Stimulated activated memory B cell treated with anti-CD40 and anti-IgM and Interleukin-4, amounts not matched to agents 10 μg/mL and 1 μg/mL and 100 μg/mL, for 72 hours (primary cell): Measurements from ENCODE around the gene FHOD3.

Source experiments
- ATAC-seq: fragments of 150-1000 bp; cut with Tn5 transposase; 2 replicates; pipeline ENCODE4 v1.10.0; 2021
- H3K27ac Mint-ChIP-seq: one replicate; pipeline ENCODE4 v1.8.0; 2022; ENCODE audit warnings: mild to moderate bottlenecking, mixed read lengths
- H3K27me3 Mint-ChIP-seq: one replicate; pipeline ENCODE4 v1.8.0; 2022; ENCODE audit warnings: mixed read lengths
- H3K36me3 Mint-ChIP-seq: one replicate; pipeline ENCODE4 v1.8.0; 2022; ENCODE audit warnings: mixed read lengths
- H3K4me1 Mint-ChIP-seq: one replicate; pipeline ENCODE4 v1.8.0; 2022; ENCODE audit warnings: mixed read lengths
- H3K4me3 Mint-ChIP-seq: one replicate; pipeline ENCODE4 v1.8.0; 2022; ENCODE audit warnings: mild to moderate bottlenecking, moderate library complexity, mixed read lengths
- H3K9me3 Mint-ChIP-seq: one replicate; pipeline ENCODE4 v1.8.0; 2022; ENCODE audit warnings: mixed read lengths

FHOD3 gene

DNA sequence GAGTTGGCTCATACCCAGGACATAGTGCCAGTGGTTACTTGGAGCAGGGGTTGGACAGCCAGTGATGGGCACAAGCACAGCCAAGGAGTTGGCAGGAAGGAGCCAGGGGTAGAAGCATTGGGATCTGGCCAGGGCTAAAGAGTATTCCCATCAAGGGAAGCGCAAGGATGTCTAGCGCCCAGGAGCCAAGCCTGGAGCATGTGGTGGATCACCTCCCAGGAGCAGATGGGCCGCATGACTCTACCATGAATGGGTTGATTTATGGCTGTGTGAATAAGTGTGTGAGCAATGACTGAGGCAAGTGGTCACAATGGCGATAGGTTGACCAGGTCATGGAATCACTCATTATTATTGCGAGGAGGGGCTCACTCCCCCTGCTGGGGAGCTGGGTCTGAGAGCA lies 111.1 kb downstream of the FHOD3 start:
- H3K27me3 Mint-ChIP-seq = peaks cover 11% of the 10 kb centered on the region
- no peaks in the 10 kb centered on the region for H3K36me3 Mint-ChIP-seq
- no peak for ATAC-seq
- H3K4me1 Mint-ChIP-seq = no peaks in the 10 kb centered on the region
- H3K27ac Mint-ChIP-seq = no peak overlapping the region
- no peaks in the 10 kb centered on the region for H3K9me3 Mint-ChIP-seq
- H3K4me3 Mint-ChIP-seq = no peak overlapping the region

DNA sequence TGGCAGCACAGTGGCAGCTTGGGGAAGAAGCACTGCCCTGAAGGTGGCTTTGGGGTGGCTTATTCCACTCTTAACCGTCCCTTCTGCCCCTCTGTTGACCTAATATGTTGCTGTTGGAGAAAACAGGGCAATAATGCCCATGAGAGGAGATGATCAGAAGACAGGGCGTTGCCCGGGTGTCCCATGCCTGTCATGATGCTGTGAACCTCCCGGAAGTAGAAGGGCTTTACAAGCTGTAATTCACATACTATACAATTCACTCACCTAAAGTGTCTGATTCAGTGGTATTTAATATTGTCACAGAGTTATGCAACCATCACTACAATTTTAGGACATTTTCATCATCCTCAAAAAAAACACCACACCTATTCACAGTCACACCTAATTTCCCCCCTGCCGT lies 112.3 kb downstream of the FHOD3 start:
- H3K36me3 Mint-ChIP-seq = no peaks in the 10 kb centered on the region
- ATAC-seq = no peak
- no peaks in the 10 kb centered on the region for H3K4me1 Mint-ChIP-seq
- H3K4me3 Mint-ChIP-seq = no peak overlapping the region
- H3K9me3 Mint-ChIP-seq = no peaks in the 10 kb centered on the region
- H3K27ac Mint-ChIP-seq = no peak overlapping the region
- peaks cover 11% of the 10 kb centered on the region for H3K27me3 Mint-ChIP-seq

DNA sequence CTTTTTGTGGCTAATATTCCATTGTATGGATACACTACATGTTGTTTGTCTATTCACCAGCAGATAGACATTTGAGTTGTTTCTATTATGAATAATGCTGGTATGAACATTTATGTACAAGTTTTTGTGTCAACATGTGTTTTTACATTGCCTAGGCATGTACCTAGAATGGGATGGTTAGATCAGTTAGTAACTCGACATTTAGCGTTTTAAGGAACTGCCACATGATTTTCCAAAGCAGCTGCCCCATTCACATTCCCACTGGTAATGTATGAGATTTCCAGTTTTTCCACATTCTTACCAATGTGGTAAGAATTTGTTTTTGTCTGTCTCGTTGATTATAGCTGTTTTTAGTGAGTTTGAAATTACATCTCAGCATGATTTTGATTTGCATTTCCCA lies 112.8 kb downstream of the FHOD3 start:
- Mint-ChIP-seq H3K27me3 (peaks cover 11% of the 10 kb centered on the region), H3K9me3 (no peaks in the 10 kb centered on the region), H3K36me3 (no peaks in the 10 kb centered on the region)

GRCh38 chr18:36411745-36412168 lies 114.2 kb downstream of the FHOD3 start:
- Mint-ChIP-seq H3K27me3 (peaks cover 11% of the 10 kb centered on the region), H3K36me3 (no peaks in the 10 kb centered on the region), H3K27ac (no peak overlapping the region), H3K4me3 (no peak overlapping the region), H3K4me1 (no peaks in the 10 kb centered on the region), H3K9me3 (no peaks in the 10 kb centered on the region)
- ATAC-seq = no peak

More for the DNA sequence above, 112.8 kb downstream of the FHOD3 start:
- Mint-ChIP-seq H3K4me3 (no peak overlapping the region), H3K4me1 (no peaks in the 10 kb centered on the region), H3K27ac (no peak overlapping the region)
- ATAC-seq = no peak

GRCh38 chr18:36412778-36413177 lies 115.3 kb downstream of the FHOD3 start:
- Mint-ChIP-seq H3K9me3 (no peaks in the 10 kb centered on the region), H3K36me3 (no peaks in the 10 kb centered on the region), H3K4me3 (no peak overlapping the region), H3K27ac (no peak overlapping the region), H3K4me1 (no peaks in the 10 kb centered on the region), H3K27me3 (peaks cover 11% of the 10 kb centered on the region)
- no peak for ATAC-seq

GRCh38 chr18:36415171-36415570 lies 117.7 kb downstream of the FHOD3 start:
- no peak overlapping the region for H3K4me3 Mint-ChIP-seq
- ATAC-seq = no peak
- peaks cover 8% of the 10 kb centered on the region for H3K27me3 Mint-ChIP-seq
- H3K4me1 Mint-ChIP-seq = no peaks in the 10 kb centered on the region
- H3K36me3 Mint-ChIP-seq = no peaks in the 10 kb centered on the region
- no peaks in the 10 kb centered on the region for H3K9me3 Mint-ChIP-seq
- no peak overlapping the region for H3K27ac Mint-ChIP-seq

- no peak for ATAC-seq
- Mint-ChIP-seq H3K27me3 (peaks cover 8% of the 10 kb centered on the region), H3K4me3 (no peak overlapping the region), H3K27ac (no peak overlapping the region), H3K9me3 (no peaks in the 10 kb centered on the region), H3K4me1 (no peaks in the 10 kb centered on the region), H3K36me3 (no peaks in the 10 kb centered on the region)
Measured at GRCh38 chr18:36415625-36416024, 118.1 kb downstream of the FHOD3 start.

DNA sequence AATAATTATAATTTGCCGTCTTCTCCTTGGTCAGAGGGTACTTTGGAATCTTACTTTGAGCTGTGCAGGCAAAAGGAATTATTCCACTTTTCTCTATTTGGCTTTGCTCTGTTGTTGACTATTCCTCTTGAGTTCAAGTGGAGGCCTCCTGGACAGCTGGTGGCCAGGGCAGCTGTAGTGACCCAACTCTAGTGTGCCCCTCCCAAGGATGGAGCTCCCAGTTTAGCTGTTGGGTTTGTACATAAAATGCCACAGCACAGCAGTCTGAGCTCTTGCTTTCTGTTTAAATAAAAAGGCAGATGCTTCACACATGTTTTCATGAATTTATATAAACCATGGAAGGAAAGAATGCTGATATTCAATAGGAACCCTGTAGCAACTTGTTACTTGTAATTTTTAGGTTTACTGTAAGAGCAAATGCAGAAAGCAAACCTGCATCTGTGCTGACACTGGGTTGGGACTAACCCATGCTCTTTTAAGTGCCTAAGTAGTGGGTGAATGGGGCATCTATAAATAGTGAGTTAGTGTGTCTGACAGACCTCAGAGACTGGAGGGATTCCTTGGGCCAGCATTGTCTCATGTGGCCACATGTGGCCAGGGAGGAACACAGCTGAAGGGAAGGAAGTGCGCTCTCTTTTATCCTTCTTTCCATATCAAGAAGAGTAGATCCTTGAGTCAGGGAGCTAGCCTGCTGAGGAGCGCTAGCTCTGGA lies 121.8 kb downstream of the FHOD3 start:
- no peaks in the 10 kb centered on the region for H3K4me1 Mint-ChIP-seq

GRCh38 chr18:36419900-36420531 lies 122.5 kb downstream of the FHOD3 start:
- no peak overlapping the region for H3K27ac Mint-ChIP-seq
- peaks cover 16% of the 10 kb centered on the region for H3K27me3 Mint-ChIP-seq
- H3K4me1 Mint-ChIP-seq = no peaks in the 10 kb centered on the region
- H3K36me3 Mint-ChIP-seq = no peaks in the 10 kb centered on the region
- H3K4me3 Mint-ChIP-seq = no peak overlapping the region
- no peaks in the 10 kb centered on the region for H3K9me3 Mint-ChIP-seq
- ATAC-seq = peak; percentile 58

More for the DNA sequence above, 121.8 kb downstream of the FHOD3 start:
- H3K27ac Mint-ChIP-seq = no peak overlapping the region
- no peak for ATAC-seq
- no peaks in the 10 kb centered on the region for H3K9me3 Mint-ChIP-seq
- H3K4me3 Mint-ChIP-seq = no peak overlapping the region
- peaks cover 13% of the 10 kb centered on the region for H3K27me3 Mint-ChIP-seq
- H3K36me3 Mint-ChIP-seq = no peaks in the 10 kb centered on the region

DNA sequence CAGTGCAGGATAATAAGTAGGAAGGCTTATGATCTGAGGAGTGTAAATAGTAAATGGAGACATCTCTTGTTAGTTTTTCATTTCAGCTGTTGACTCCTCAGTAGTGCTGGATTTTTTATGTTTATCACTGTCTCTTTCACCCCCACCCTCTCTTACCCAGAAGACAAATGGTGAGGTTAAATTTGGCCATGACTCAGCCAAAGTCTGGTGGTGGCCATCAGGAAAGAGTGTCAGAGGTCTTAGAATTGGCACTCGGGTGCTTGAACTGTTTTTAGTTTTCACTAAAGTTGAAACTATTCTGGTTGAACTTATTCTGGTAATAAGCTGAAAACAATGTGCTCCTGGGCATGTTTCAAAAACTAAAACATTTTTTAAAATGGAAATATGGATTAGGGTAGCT lies 123.3 kb downstream of the FHOD3 start:
- no peaks in the 10 kb centered on the region for H3K36me3 Mint-ChIP-seq
- no peak overlapping the region for H3K4me3 Mint-ChIP-seq
- H3K4me1 Mint-ChIP-seq = no peaks in the 10 kb centered on the region
- peaks cover 16% of the 10 kb centered on the region for H3K27me3 Mint-ChIP-seq
- ATAC-seq = no peak
- no peaks in the 10 kb centered on the region for H3K9me3 Mint-ChIP-seq
- no peak overlapping the region for H3K27ac Mint-ChIP-seq

- Mint-ChIP-seq H3K36me3 (no peaks in the 10 kb centered on the region), H3K4me1 (no peaks in the 10 kb centered on the region), H3K4me3 (no peak overlapping the region), H3K27ac (no peak overlapping the region), H3K27me3 (peaks cover 8% of the 10 kb centered on the region), H3K9me3 (no peaks in the 10 kb centered on the region)
- ATAC-seq = no peak
Measured at GRCh38 chr18:36424741-36425142, 127.2 kb downstream of the FHOD3 start.

- H3K27ac Mint-ChIP-seq = no peak overlapping the region
- H3K4me3 Mint-ChIP-seq = no peak overlapping the region
- no peak for ATAC-seq
- no peaks in the 10 kb centered on the region for H3K4me1 Mint-ChIP-seq
- H3K9me3 Mint-ChIP-seq = no peaks in the 10 kb centered on the region
- no peaks in the 10 kb centered on the region for H3K36me3 Mint-ChIP-seq
- peaks cover 8% of the 10 kb centered on the region for H3K27me3 Mint-ChIP-seq
Measured at GRCh38 chr18:36427369-36427768, 129.9 kb downstream of the FHOD3 start.

DNA sequence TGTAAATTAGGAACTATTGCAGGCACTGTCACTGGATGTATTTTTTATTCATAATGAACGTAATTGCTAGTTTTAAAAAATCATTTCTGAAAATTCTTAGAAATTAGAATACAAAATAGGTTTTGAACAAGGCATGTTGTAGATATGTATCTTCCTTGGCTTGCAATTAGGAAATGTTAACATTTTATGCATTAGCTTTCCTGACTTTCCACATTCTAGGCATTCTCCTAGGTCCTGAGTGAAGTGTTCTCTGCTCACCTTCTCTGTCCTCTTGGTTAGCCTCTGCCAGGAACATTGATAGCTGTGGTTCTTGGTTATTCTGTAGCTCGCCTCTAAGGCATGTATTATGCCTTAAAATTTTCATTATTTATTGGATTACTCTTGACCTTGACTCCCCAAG lies 130.3 kb downstream of the FHOD3 start:
- H3K9me3 Mint-ChIP-seq = no peaks in the 10 kb centered on the region
- H3K27me3 Mint-ChIP-seq = peaks cover 8% of the 10 kb centered on the region
- H3K36me3 Mint-ChIP-seq = no peaks in the 10 kb centered on the region
- H3K4me1 Mint-ChIP-seq = no peaks in the 10 kb centered on the region
- no peak for ATAC-seq
- H3K4me3 Mint-ChIP-seq = no peak overlapping the region
- no peak overlapping the region for H3K27ac Mint-ChIP-seq

DNA sequence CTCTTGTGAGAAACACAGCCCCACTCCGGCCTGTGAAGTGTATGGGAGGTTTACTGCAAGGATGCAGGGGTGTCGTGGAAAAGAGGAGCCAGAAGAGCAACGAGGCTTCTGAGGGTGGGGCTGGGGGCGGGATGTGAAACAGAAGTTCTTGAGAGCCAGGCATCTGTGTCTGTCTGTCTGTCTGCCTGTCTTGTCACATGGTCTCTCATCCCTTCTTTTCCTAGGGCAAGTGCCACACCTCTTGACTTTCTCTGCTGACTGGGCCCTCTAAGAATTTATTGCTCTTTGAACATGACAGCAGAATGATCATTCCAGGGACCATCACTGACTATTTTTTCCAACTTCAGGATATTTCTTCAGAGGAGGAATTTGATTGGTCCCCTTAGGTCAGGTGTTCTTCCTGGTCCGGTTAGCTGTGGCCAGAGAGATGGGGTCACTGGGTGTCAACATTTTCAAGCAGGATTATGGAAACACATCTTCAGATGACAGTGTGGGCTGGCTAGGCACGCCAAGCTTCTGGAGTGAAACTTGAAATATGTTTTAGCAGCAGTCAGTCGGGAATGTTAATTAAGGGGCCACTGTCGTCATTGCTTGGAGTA lies 131.0 kb downstream of the FHOD3 start:
- ATAC-seq = no peak
- Mint-ChIP-seq H3K27me3 (peaks cover 8% of the 10 kb centered on the region), H3K4me3 (no peak overlapping the region), H3K27ac (no peak overlapping the region), H3K4me1 (no peaks in the 10 kb centered on the region), H3K9me3 (no peaks in the 10 kb centered on the region), H3K36me3 (no peaks in the 10 kb centered on the region)

- peaks cover 5% of the 10 kb centered on the region for H3K27me3 Mint-ChIP-seq
- H3K4me1 Mint-ChIP-seq = no peaks in the 10 kb centered on the region
- no peaks in the 10 kb centered on the region for H3K9me3 Mint-ChIP-seq
- H3K36me3 Mint-ChIP-seq = no peaks in the 10 kb centered on the region
- no peak overlapping the region for H3K4me3 Mint-ChIP-seq
- no peak overlapping the region for H3K27ac Mint-ChIP-seq
- no peak for ATAC-seq
Measured at GRCh38 chr18:36432880-36433555, 135.5 kb downstream of the FHOD3 start.
